Measurements from ENCODE around the gene NRP2.

NRP2 gene

DNA sequence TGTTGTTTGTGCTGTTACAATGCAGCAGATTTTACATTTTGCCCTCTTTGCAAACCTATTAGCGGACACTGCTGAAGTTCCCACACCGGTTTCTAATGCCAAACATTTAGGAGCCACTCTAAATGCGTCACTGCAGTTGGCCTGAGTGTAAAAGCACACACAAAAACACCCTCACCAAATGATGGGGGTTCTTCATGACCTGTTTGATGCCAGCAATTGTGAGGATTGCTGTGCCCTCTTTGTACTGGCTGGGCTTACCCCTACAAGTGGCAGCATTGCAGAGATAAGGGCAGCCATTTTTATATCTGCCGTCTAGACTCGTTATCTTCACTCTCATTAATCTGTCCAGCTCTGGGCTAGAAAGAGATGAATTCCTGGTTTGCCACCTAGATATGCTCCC lies 85.3 kb downstream of the NRP2 start:
- DNase-seq (ENCODE audit: low read depth) = no peak
- H3K4me3 ChIP-seq (ENCODE audit: low read length) = no peak overlapping the region
- TF ChIP-seq, protein P1, sequence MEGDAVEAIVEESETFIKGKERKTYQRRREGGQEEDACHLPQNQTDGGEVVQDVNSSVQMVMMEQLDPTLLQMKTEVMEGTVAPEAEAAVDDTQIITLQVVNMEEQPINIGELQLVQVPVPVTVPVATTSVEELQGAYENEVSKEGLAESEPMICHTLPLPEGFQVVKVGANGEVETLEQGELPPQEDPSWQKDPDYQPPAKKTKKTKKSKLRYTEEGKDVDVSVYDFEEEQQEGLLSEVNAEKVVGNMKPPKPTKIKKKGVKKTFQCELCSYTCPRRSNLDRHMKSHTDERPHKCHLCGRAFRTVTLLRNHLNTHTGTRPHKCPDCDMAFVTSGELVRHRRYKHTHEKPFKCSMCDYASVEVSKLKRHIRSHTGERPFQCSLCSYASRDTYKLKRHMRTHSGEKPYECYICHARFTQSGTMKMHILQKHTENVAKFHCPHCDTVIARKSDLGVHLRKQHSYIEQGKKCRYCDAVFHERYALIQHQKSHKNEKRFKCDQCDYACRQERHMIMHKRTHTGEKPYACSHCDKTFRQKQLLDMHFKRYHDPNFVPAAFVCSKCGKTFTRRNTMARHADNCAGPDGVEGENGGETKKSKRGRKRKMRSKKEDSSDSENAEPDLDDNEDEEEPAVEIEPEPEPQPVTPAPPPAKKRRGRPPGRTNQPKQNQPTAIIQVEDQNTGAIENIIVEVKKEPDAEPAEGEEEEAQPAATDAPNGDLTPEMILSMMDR (conservative IDR thresholded peaks at IDR 0.05; ENCODE audit: low read length) = no peak

DNA sequence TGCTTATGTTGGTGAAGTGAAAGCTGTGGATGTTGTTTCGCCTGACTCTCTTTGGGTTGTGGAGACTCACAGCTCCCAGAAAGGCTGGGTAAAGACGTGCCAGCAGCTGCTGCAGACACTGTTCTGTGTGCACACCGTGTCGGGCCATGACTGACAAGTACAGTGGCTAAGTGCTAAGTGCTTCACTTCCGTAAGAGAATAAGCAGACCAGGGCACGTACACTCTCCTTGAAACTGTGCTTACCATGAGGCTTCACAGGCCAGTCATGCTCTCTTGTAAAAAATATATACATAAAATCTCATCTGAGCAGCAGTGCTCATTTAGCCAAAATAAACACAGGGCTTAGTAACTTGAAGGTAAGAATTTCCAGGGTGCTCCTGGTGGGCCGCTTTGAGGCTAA lies 86.0 kb downstream of the NRP2 start:
- DNase-seq (ENCODE audit: low read depth) = no peak
- TF ChIP-seq, protein P1 (conservative IDR thresholded peaks at IDR 0.05; ENCODE audit: low read length) = no peak
- no peak overlapping the region for H3K4me3 ChIP-seq (ENCODE audit: low read length)

DNA sequence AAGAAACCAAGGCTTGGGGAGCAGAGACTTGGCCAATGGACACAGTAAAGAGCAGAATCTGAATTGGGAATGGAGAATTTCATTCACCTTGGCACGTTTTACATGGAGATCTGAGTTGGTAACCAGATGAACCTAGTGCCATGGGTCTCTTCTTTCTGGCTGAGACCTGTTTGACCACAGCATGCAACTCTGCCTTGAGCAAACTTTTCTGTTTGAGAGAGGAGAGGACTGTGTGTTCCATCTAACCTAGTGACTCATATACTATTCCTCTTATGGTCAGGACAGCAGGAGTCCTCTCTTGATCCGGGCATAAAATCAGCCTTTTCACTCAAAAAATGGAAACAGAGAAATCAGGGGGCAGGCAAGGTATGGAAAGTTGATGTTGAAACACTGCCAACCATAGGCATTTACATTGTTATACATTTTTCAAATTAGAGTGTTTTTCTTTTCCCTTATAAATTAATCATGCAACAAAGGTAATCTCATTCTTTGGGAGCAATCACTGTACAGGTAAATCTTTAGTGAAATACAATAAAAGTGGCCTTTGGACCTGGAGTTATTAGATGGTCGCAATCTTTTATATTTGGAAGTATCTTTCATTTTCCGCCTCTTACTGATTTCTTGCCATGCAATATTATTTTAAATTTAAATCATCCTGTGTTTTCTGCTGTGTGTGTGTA lies 86.7 kb downstream of the NRP2 start:
- DNase-seq (ENCODE audit: low read depth) = no peak
- no peak overlapping the region for H3K4me3 ChIP-seq (ENCODE audit: low read length)
- TF ChIP-seq, protein P1 (conservative IDR thresholded peaks at IDR 0.05; ENCODE audit: low read length) = no peak

DNA sequence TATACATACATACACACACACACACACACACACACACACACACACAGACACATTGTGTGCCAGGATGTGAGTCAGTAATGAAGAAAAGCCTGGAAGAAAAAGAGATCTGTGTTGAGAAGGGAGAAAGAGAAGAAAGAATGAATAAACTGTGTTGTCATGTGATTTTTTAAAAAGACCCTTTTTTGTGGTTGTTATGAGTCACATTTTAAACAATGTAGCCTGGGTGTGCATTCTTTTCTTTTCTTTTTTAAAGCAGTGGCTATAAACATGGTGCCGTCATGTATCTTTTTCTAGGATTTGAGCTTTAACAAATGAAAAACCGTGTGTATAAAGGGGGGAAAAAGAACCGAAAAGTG lies 87.2 kb downstream of the NRP2 start:
- no peak overlapping the region for H3K4me3 ChIP-seq (ENCODE audit: low read length)
- TF ChIP-seq, protein P1 (conservative IDR thresholded peaks at IDR 0.05; ENCODE audit: low read length) = no peak
- peak; percentile 71 for DNase-seq (ENCODE audit: low read depth)

DNA sequence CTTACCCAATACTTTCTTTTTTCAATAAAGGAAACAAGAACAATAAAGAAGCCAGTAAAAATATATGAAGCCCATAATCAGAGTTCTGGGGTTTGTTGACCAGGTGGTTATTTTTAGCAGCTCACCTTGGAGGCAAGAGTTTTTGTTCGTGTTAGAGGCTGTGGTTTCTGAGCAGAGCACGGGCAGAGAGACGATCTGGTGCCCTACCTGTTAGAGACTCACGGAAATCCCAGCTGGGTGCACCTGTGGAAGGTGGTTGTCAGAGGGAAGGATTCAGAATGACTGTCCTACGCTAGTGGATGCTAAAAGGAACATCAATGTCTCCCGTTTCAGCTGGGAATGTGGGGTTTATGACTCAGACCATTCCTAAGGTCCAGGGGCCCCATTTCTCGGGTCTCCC lies 87.6 kb downstream of the NRP2 start:
- no peak for DNase-seq (ENCODE audit: low read depth)
- H3K4me3 ChIP-seq (ENCODE audit: low read length) = no peak overlapping the region
- TF ChIP-seq, protein P1 (conservative IDR thresholded peaks at IDR 0.05; ENCODE audit: low read length) = no peak

DNA sequence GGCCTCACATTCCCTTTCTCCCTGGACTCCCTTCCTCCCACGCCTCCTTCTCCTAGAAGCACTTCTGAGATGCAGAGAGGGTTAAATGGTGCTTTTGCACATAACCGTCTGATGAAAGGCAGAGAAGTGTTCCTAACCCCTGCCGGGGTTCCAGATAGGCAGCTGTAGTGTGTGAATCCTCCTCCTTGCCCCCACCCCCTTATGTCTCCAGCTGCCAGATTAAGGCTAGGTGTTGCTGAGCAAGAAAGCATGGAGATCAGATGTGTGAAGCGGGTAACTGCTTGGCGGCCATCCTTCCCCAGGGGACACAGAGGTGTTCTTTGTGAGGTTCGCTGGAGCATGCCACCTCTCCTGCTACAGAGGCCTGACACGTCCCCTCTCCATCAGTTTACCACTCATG lies 88.3 kb downstream of the NRP2 start:
- H3K4me3 ChIP-seq (ENCODE audit: low read length) = no peak overlapping the region
- DNase-seq (ENCODE audit: low read depth) = no peak
- TF ChIP-seq, protein P1 (conservative IDR thresholded peaks at IDR 0.05; ENCODE audit: low read length) = no peak

DNA sequence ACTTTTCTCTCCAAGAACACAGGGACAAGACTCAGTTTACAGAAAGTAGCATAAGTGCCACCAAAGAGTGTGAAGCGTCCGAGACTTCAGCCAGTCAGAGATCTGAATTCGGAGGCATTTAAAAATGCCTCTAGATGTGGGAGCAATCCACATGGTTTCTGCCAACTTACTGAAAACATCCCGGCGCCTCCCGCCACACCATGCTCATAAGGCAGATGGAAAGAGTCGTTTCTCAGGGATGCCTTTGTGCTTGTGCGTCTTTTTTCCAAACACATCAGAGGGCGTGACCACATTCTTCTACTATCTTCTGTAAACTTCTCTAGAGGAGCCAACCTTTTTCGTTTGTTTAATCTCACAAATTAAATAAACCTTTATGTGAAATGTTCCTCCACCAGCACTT lies 88.7 kb downstream of the NRP2 start:
- TF ChIP-seq, protein P1 (conservative IDR thresholded peaks at IDR 0.05; ENCODE audit: low read length) = no peak
- DNase-seq (ENCODE audit: low read depth) = no peak
- H3K4me3 ChIP-seq (ENCODE audit: low read length) = no peak overlapping the region
